HCT116 (cell line): ENCODE data around the gene NLGN3. TPM values are rescaled to one million over a fixed set of nuclear protein-coding genes. Genes with fewer than 3 reads are reported as not detected.

Experiments
- ATAC-seq: fragments of 200-7000 bp; cut with Tn5 transposase; 2 replicates; pipeline ENCODE4 v1.9.1; 2020; ENCODE audit warnings: mild to moderate bottlenecking, moderate library complexity
- BruUV-seq: library from RNA; stranded (reverse); fragments of 400-500 nt; replicated peaks from 2 replicates; lab custom pipeline; 2021; lab: Mats Ljungman, UMichigan
- CTCF ChIA-PET: fragments of 300-600 bp; sonication (Branson Sonifier 250); formaldehyde crosslinking; loops from one replicate; lab custom pipeline; 2021; ENCODE audit warnings: antibody characterized with exemption; lab: Charles Lee
- POLR2A ChIA-PET: fragments of 300-600, 350-600 bp; sonication (Branson Sonifier 250); formaldehyde crosslinking; loops from one replicate; lab custom pipeline; 2021; ENCODE audit warnings: antibody characterized with exemption; lab: Charles Lee
- RAD21 ChIA-PET, 2 experiments: fragments of 300-600 bp; sonication (Branson Sonifier 250); formaldehyde crosslinking; loops; one replicate each; lab custom pipeline; 2023; ENCODE audit warnings: low total read pairs in 2 of 2; ENCODE audit not compliant: uncharacterized antibody in 2 of 2, unreplicated experiment in 2 of 2, low non-redundant PET in 1 of 2; lab: Charles Lee
- DNase-seq: peaks from one replicate; pipeline ENCODE4 v3.0.0-alpha.2; 2010; ENCODE audit warnings: low read depth, low spot score
- H2AFZ ChIP-seq: fragments of 200-600 bp; shearing (Covaris generic), sonication (generic); 2 replicates; pipeline ENCODE4 v1.6.1; 2017; ENCODE audit warnings: low read depth, mixed run types, mixed read lengths, antibody characterized with exemption, low read length; ENCODE audit not compliant: poor library complexity, severe bottlenecking
- H3K27ac ChIP-seq: 2 replicates; pipeline ENCODE4 v1.5.1; 2012; ENCODE audit warnings: low read depth, low read length
- H3K27me3 ChIP-seq: fragments of 200-600 bp; sonication (generic); 2 replicates; pipeline ENCODE4 v1.6.1; 2016; ENCODE audit warnings: mixed run types, low read length, mixed read lengths; ENCODE audit not compliant: insufficient read depth
- H3K36me3 ChIP-seq, 2 experiments: fragments of 200-500 bp in 1 of 2; fragments of 200-600 bp in 1 of 2; sonication (Bioruptor generic) in 1 of 2; sonication (generic) in 1 of 2; 2 replicates each; pipeline versions ENCODE4 v1.5.1 to v1.6.1; 2014 to 2016; ENCODE audit warnings: low read length in 2 of 2, inconsistent platforms in 1 of 2, mixed read lengths in 1 of 2, mixed run types in 1 of 2; ENCODE audit not compliant: insufficient read depth in 2 of 2, control insufficient read depth in 1 of 2
- H3K4me1 ChIP-seq, 2 experiments: fragments of 200-600 bp in 1 of 2; sonication (generic) in 1 of 2; 2 replicates each; pipeline versions ENCODE4 v1.5.1 to v1.6.1; 2012 to 2017; ENCODE audit warnings: low read length in 2 of 2, inconsistent platforms in 1 of 2, mild to moderate bottlenecking in 1 of 2, mixed read lengths in 1 of 2, mixed run types in 1 of 2, moderate library complexity in 1 of 2; ENCODE audit not compliant: insufficient read depth in 2 of 2, control insufficient read depth in 1 of 2
- H3K4me2 ChIP-seq: fragments of 200-600 bp; sonication (generic); 2 replicates; pipeline ENCODE4 v1.6.1; 2017; ENCODE audit warnings: mixed run types, low read length, mixed read lengths
- H3K4me3 ChIP-seq, 2 experiments: fragments of 200-600 bp in 1 of 2; sonication (generic) in 1 of 2; replicated peaks in 1 of 2; 2 replicates each; pipeline ENCODE4 v1.5.1; 2011 to 2016; ENCODE audit warnings: low read length in 2 of 2, control low read depth in 1 of 2, low read depth in 1 of 2, mild to moderate bottlenecking in 1 of 2, mixed read lengths in 1 of 2, mixed run types in 1 of 2
- H3K79me2 ChIP-seq: fragments of 200-600 bp; sonication (generic); 2 replicates; pipeline ENCODE4 v1.6.1; 2017; ENCODE audit warnings: mild to moderate bottlenecking, mixed run types, low read length, moderate library complexity, mixed read lengths; ENCODE audit not compliant: insufficient read depth
- H3K9ac ChIP-seq: fragments of 200-600 bp; sonication (generic); 2 replicates; pipeline ENCODE4 v1.6.1; 2016; ENCODE audit warnings: low read length, mixed read lengths
- H3K9me2 ChIP-seq: fragments of 200-600 bp; sonication (generic), shearing (Covaris generic); 2 replicates; pipeline ENCODE4 v1.6.1; 2017; ENCODE audit warnings: mixed run types, mild to moderate bottlenecking, moderate library complexity; ENCODE audit not compliant: insufficient read depth
- H3K9me3 ChIP-seq, 2 experiments: fragments of 200-500 bp in 1 of 2; fragments of 200-600 bp in 1 of 2; sonication (Bioruptor generic) in 1 of 2; sonication (generic) in 1 of 2; 2 replicates each; pipeline ENCODE4 v1.6.1; 2014 to 2017; ENCODE audit warnings: low read length in 2 of 2, mixed read lengths in 2 of 2, inconsistent platforms in 1 of 2, low read depth in 1 of 2, mild to moderate bottlenecking in 1 of 2, mixed run types in 1 of 2, moderate library complexity in 1 of 2; ENCODE audit not compliant: control insufficient read depth in 1 of 2, insufficient read depth in 1 of 2
- H4K20me1 ChIP-seq: fragments of 200-600 bp; sonication (generic), shearing (Covaris generic); 2 replicates; pipeline ENCODE4 v1.6.1; 2017; ENCODE audit warnings: mixed run types, mild to moderate bottlenecking, moderate library complexity; ENCODE audit not compliant: insufficient read depth
- CBX3 ChIP-seq: IDR thresholded peaks from 2 replicates; pipeline ENCODE4 v1.6.1; 2012; ENCODE audit warnings: low read depth
- CEBPB ChIP-seq: IDR thresholded peaks from 2 replicates; pipeline ENCODE4 v1.6.1; 2012; ENCODE audit warnings: low read depth
- CTCF ChIP-seq, 3 experiments: fragments of 200-600 bp in 1 of 3; sonication (generic) in 1 of 3; IDR thresholded peaks in 2 of 3; conservative IDR thresholded peaks in 1 of 3; 2 replicates each; pipeline ENCODE4 v1.5.1; 2012 to 2017; ENCODE audit warnings: low read depth in 2 of 3, low read length in 2 of 3, antibody characterized with exemption in 1 of 3, borderline replicate concordance in 1 of 3, control low read depth in 1 of 3, mild to moderate bottlenecking in 1 of 3, mixed read lengths in 1 of 3, mixed run types in 1 of 3, moderate library complexity in 1 of 3; ENCODE audit not compliant: insufficient read depth in 1 of 3
- EGR1 ChIP-seq: IDR thresholded peaks from 2 replicates; pipeline ENCODE4 v1.6.1; 2012; ENCODE audit warnings: low read depth
- ELF1 ChIP-seq: IDR thresholded peaks from 2 replicates; pipeline ENCODE4 v1.6.1; 2012; ENCODE audit warnings: low read depth, borderline replicate concordance
- EZH2 ChIP-seq: fragments of 200-600 bp; sonication (generic); IDR thresholded peaks from 2 replicates; pipeline ENCODE4 v1.6.1; 2017; ENCODE audit warnings: antibody characterized with exemption, mixed run types
- EZH2phosphoT487 ChIP-seq: fragments of 200-600 bp; IDR thresholded peaks from 2 replicates; pipeline ENCODE4 v1.6.1; 2018; ENCODE audit warnings: antibody characterized with exemption, borderline replicate concordance
- FOSL1 ChIP-seq: IDR thresholded peaks from 2 replicates; pipeline ENCODE4 v1.6.1; 2012; ENCODE audit warnings: low read depth
- JUND ChIP-seq: IDR thresholded peaks from 2 replicates; pipeline ENCODE4 v1.6.1; 2012
- MAX ChIP-seq: IDR thresholded peaks from 2 replicates; pipeline ENCODE4 v1.6.1; 2012
- REST ChIP-seq: IDR thresholded peaks from 2 replicates; pipeline ENCODE4 v1.6.1; 2012; ENCODE audit warnings: low read depth
- SIN3A ChIP-seq: IDR thresholded peaks from 2 replicates; pipeline ENCODE4 v1.6.1; 2012; ENCODE audit warnings: low read depth
- SP1 ChIP-seq: IDR thresholded peaks from 2 replicates; pipeline ENCODE4 v1.6.1; 2012; ENCODE audit warnings: low read depth
- SRF ChIP-seq: IDR thresholded peaks from 2 replicates; pipeline ENCODE4 v1.6.1; 2012; ENCODE audit warnings: low read depth
- TCF7L2 ChIP-seq: IDR thresholded peaks from 2 replicates; pipeline ENCODE4 v1.7.0; 2011; ENCODE audit warnings: borderline replicate concordance, inconsistent platforms; ENCODE audit not compliant: insufficient read depth, insufficient read length; ENCODE audit errors: extremely low read depth
- intact Hi-C: fragments of 100-400 bp; cut with micrococcal nuclease; formaldehyde crosslinking; loops from 2 replicates; pipeline ENCODE4 v1.10.0; 2022
- total RNA-seq: library from RNA; stranded (reverse); gene quantifications from one replicate; pipeline ENCODE4 v1.2.1, GENCODE V29; 2021; ENCODE audit not compliant: unreplicated experiment

The NLGN3 gene
- total RNA-seq, 1 experiment from 2014 or later: 1.4 TPM

GRCh38 chrX:71174795-71175194 is 30.2 kb downstream of the NLGN3 start:
- Histone ChIP-seq H3K9ac (no peak overlapping the region), H2AFZ (no peak overlapping the region), H4K20me1 (no peaks in the 10 kb centered on the region), H3K27me3 (no peaks in the 10 kb centered on the region), H3K4me2 (no peak overlapping the region), H3K4me1 (no peaks in the 10 kb centered on the region), H3K9me2 (no peaks in the 10 kb centered on the region), H3K79me2 (no peaks in the 10 kb centered on the region), H3K36me3 (no peaks in the 10 kb centered on the region), H3K9me3 (no peaks in the 10 kb centered on the region), H3K27ac (no peak overlapping the region), H3K4me3 (no peak overlapping the region)
- intact Hi-C loops: loop anchor here (5.0 kb wide), 2 partner anchors 77 to 407 kb away; partner anchors contain the start of gene FOXO4
- ATAC-seq (no peak), DNase-seq (no peak)
- TF ChIP-seq SRF (no peak), JUND (no peak), FOSL1 (no peak), SIN3A (no peak), EGR1 (no peak), REST (no peak), TCF7L2 (no peak), SP1 (no peak), CTCF (IDR thresholded peaks at IDR 0.05 in 2 of 3, conservative IDR thresholded peaks at IDR 0.05 in 1 of 3; ENCODE audit: borderline replicate concordance in 1 of 3, insufficient read depth in 1 of 3, low read depth in 2 of 3, low read length in 2 of 3) (no peak), EZH2phosphoT487 (no peak), CBX3 (no peak), CEBPB (no peak), ELF1 (no peak), EZH2 (no peak), MAX (no peak)
- ChIA-PET CTCF (no interaction called here), POLR2A (no interaction called here), RAD21 (no interaction called here)
- no TSS peak for BruUV-seq
